Astrocyte (in vitro differentiated cells and primary cell): ENCODE data around the gene PARD6A. TPM values are rescaled to one million over a fixed set of nuclear protein-coding genes. Genes with fewer than 3 reads are reported as not detected.

Source experiments
- DNase-seq: peaks from one replicate; pipeline ENCODE4 v3.0.0-alpha.2; 2010; ENCODE audit warnings: low read depth
- FAIRE-seq: peaks from 2 replicates; lab custom pipeline; 2011; peaks lifted over from hg19 to GRCh38; lab: Jason Lieb, UNC
- H2AFZ ChIP-seq: 2 replicates; pipeline ENCODE4 v1.6.0; 2012; ENCODE audit warnings: low read depth, low read length, inconsistent platforms
- H3K27ac ChIP-seq: 2 replicates; pipeline ENCODE4 v1.5.1; 2011; ENCODE audit warnings: low read depth, low read length, inconsistent platforms
- H3K27me3 ChIP-seq: 2 replicates; pipeline ENCODE4 v1.6.0; 2011; ENCODE audit warnings: low read length, inconsistent platforms; ENCODE audit not compliant: insufficient read depth
- H3K36me3 ChIP-seq: 2 replicates; pipeline ENCODE4 v1.5.1; 2011; ENCODE audit warnings: low read length, inconsistent platforms; ENCODE audit not compliant: insufficient read depth
- H3K4me1 ChIP-seq: 2 replicates; pipeline ENCODE4 v1.5.1; 2011; ENCODE audit warnings: low read length, inconsistent platforms; ENCODE audit not compliant: insufficient read depth
- H3K4me2 ChIP-seq: 2 replicates; pipeline ENCODE4 v1.6.0; 2012; ENCODE audit warnings: low read length, inconsistent platforms
- H3K4me3 ChIP-seq: 2 replicates; pipeline ENCODE4 v1.5.1; 2011; ENCODE audit warnings: low read depth, mild to moderate bottlenecking, low read length, inconsistent platforms; ENCODE audit not compliant: insufficient read depth
- H3K79me2 ChIP-seq: 2 replicates; pipeline ENCODE4 v1.6.0; 2012; ENCODE audit warnings: mild to moderate bottlenecking, low read length, inconsistent platforms; ENCODE audit not compliant: insufficient read depth
- H3K9ac ChIP-seq: 2 replicates; pipeline ENCODE4 v1.6.0; 2012; ENCODE audit warnings: mild to moderate bottlenecking, low read length, inconsistent platforms
- H3K9me3 ChIP-seq: 2 replicates; pipeline ENCODE4 v1.5.1; 2012; ENCODE audit warnings: low read depth, mild to moderate bottlenecking, low read length, inconsistent platforms; ENCODE audit not compliant: insufficient read depth
- H4K20me1 ChIP-seq: 2 replicates; pipeline ENCODE4 v1.6.0; 2012; ENCODE audit warnings: low read length, inconsistent platforms; ENCODE audit not compliant: insufficient read depth
- H3K27ac Mint-ChIP-seq: one replicate; pipeline ENCODE4 v1.8.0; 2021; ENCODE audit warnings: mild to moderate bottlenecking, mixed read lengths; ENCODE audit not compliant: unreplicated experiment
- H3K27me3 Mint-ChIP-seq: one replicate; pipeline ENCODE4 v1.8.0; 2021; ENCODE audit warnings: low read depth, mixed read lengths; ENCODE audit not compliant: unreplicated experiment
- H3K36me3 Mint-ChIP-seq: one replicate; pipeline ENCODE4 v1.8.0; 2021; ENCODE audit warnings: low read depth, mixed read lengths; ENCODE audit not compliant: unreplicated experiment
- H3K4me1 Mint-ChIP-seq: one replicate; pipeline ENCODE4 v1.8.0; 2021; ENCODE audit warnings: low read depth, mixed read lengths; ENCODE audit not compliant: unreplicated experiment
- H3K4me3 Mint-ChIP-seq: one replicate; pipeline ENCODE4 v1.8.0; 2021; ENCODE audit warnings: mild to moderate bottlenecking, moderate library complexity, mixed read lengths; ENCODE audit not compliant: unreplicated experiment
- H3K9me3 Mint-ChIP-seq: one replicate; pipeline ENCODE4 v1.8.0; 2021; ENCODE audit warnings: mild to moderate bottlenecking, mixed read lengths; ENCODE audit not compliant: unreplicated experiment
- CTCF ChIP-seq: IDR thresholded peaks from 2 replicates; pipeline ENCODE4 v1.5.1; 2011; ENCODE audit warnings: low read depth, mild to moderate bottlenecking, inconsistent platforms, low read length, moderate library complexity; ENCODE audit not compliant: insufficient read depth
- EZH2 ChIP-seq: IDR thresholded peaks from 2 replicates; pipeline ENCODE4 v1.6.1; 2012; ENCODE audit warnings: mild to moderate bottlenecking, low read length, inconsistent platforms; ENCODE audit not compliant: insufficient read depth
- total RNA-seq: library from RNA; stranded (reverse); gene quantifications from 2 replicates; pipeline ENCODE4 v1.2.1, GENCODE V29; 2021

The PARD6A gene
- total RNA-seq, 1 donor from 2014 or later = 1.4 TPM

GRCh38 chr16:67663877-67664222, 3.1 kb downstream of the PARD6A start:
- Histone ChIP-seq H3K9me3 (no peaks in the 10 kb centered on the region), H2AFZ (no peak overlapping the region), H3K4me3 (no peak overlapping the region), H3K79me2 (peaks cover 10% of the 10 kb centered on the region), H3K27me3 (no peaks in the 10 kb centered on the region), H3K4me1 (peaks cover 29% of the 10 kb centered on the region), H3K9ac (no peak overlapping the region), H3K4me2 (no peak overlapping the region), H3K36me3 (peaks cover 2% of the 10 kb centered on the region), H3K27ac (no peak overlapping the region), H4K20me1 (peaks cover 16% of the 10 kb centered on the region)
- no peak for FAIRE-seq
- Mint-ChIP-seq H3K27ac (no peak overlapping the region), H3K36me3 (peaks cover 6% of the 10 kb centered on the region), H3K4me3 (no peak overlapping the region), H3K27me3 (peaks cover 6% of the 10 kb centered on the region), H3K9me3 (no peaks in the 10 kb centered on the region), H3K4me1 (peaks cover 4% of the 10 kb centered on the region)
- no peak for DNase-seq
- TF ChIP-seq EZH2 (no peak), CTCF (no peak)

- no peaks in the 10 kb centered on the region for H3K9me3 Mint-ChIP-seq
- DNase-seq (no peak), FAIRE-seq (no peak)
- no peak overlapping the region for H3K27ac Mint-ChIP-seq
- peaks cover 6% of the 10 kb centered on the region for H3K27me3 Mint-ChIP-seq
- peaks cover 6% of the 10 kb centered on the region for H3K79me2 ChIP-seq
- no peak overlapping the region for H3K4me2 ChIP-seq
- H3K27ac ChIP-seq = no peak overlapping the region
- H3K4me3 Mint-ChIP-seq = peak overlapping the region; percentile 67
- H3K9ac ChIP-seq = no peak overlapping the region
- H2AFZ ChIP-seq = no peak overlapping the region
- H3K9me3 ChIP-seq = no peaks in the 10 kb centered on the region
- H4K20me1 ChIP-seq = peaks cover 12% of the 10 kb centered on the region
- H3K36me3 ChIP-seq = no peaks in the 10 kb centered on the region
- no peaks in the 10 kb centered on the region for H3K27me3 ChIP-seq
- peaks cover 4% of the 10 kb centered on the region for H3K4me1 Mint-ChIP-seq
- H3K4me3 ChIP-seq = no peak overlapping the region
- peaks cover 6% of the 10 kb centered on the region for H3K36me3 Mint-ChIP-seq
- H3K4me1 ChIP-seq = peaks cover 27% of the 10 kb centered on the region
- no peak for TF ChIP-seq CTCF
- no peak for TF ChIP-seq EZH2
Measured at GRCh38 chr16:67664258-67664657, 3.5 kb downstream of the PARD6A start.

GRCh38 chr16:67664871-67665270, 4.1 kb downstream of the PARD6A start:
- no peak for FAIRE-seq

More at GRCh38 chr16:67664871-67665270, 4.1 kb downstream of the PARD6A start:
- TF ChIP-seq CTCF (no peak), EZH2 (no peak)
- peaks cover 4% of the 10 kb centered on the region for H3K4me1 Mint-ChIP-seq
- Histone ChIP-seq H3K4me2 (no peak overlapping the region), H3K4me1 (peaks cover 22% of the 10 kb centered on the region), H2AFZ (no peak overlapping the region), H4K20me1 (peaks cover 7% of the 10 kb centered on the region), H3K27me3 (no peaks in the 10 kb centered on the region), H3K4me3 (no peak overlapping the region), H3K27ac (no peak overlapping the region), H3K9me3 (no peaks in the 10 kb centered on the region), H3K9ac (no peak overlapping the region), H3K79me2 (peaks cover under 1% of the 10 kb centered on the region), H3K36me3 (no peaks in the 10 kb centered on the region)
- H3K27ac Mint-ChIP-seq = peak overlapping the region; percentile 26
- H3K4me3 Mint-ChIP-seq = no peak overlapping the region
- H3K27me3 Mint-ChIP-seq = peaks cover 6% of the 10 kb centered on the region
- DNase-seq = no peak
- peaks cover 6% of the 10 kb centered on the region for H3K36me3 Mint-ChIP-seq
- no peaks in the 10 kb centered on the region for H3K9me3 Mint-ChIP-seq
